Smooth muscle cell (in vitro differentiated cells): Measurements from ENCODE around the gene CARS2. TPM values are rescaled to one million over a fixed set of nuclear protein-coding genes. Genes with fewer than 3 reads are reported as not detected.
A peak's percentile ranks its signal among the peaks of the same experiment; 100 is the strongest.

Experiments used
- DNase-seq: peaks from one replicate; lab custom pipeline; 2025; ENCODE audit not compliant: unreplicated experiment; lab: John Stamatoyannopoulos, UW
- H2AFZ ChIP-seq: fragments of 200-600 bp; sonication (generic); 2 replicates; pipeline ENCODE4 v1.6.0; 2016; ENCODE audit warnings: antibody characterized with exemption, low read depth, mild to moderate bottlenecking
- H3F3A ChIP-seq: fragments of 200-600 bp; sonication (generic); 2 replicates; pipeline ENCODE4 v1.6.0; 2017; ENCODE audit warnings: antibody characterized with exemption, low read depth
- H3K27ac ChIP-seq: fragments of 200-600 bp; sonication (generic); 2 replicates; pipeline ENCODE4 v1.5.1; 2016; ENCODE audit warnings: low read depth, mild to moderate bottlenecking
- H3K27me3 ChIP-seq: fragments of 200-600 bp; sonication (generic); 2 replicates; pipeline ENCODE4 v1.6.1; 2016; ENCODE audit warnings: low read depth, mild to moderate bottlenecking
- H3K36me3 ChIP-seq: fragments of 200-600 bp; sonication (generic); 2 replicates; pipeline ENCODE4 v1.5.1; 2016; ENCODE audit warnings: low read depth
- H3K4me1 ChIP-seq: fragments of 200-600 bp; sonication (generic); 2 replicates; pipeline ENCODE4 v1.5.1; 2016; ENCODE audit warnings: low read depth
- H3K4me2 ChIP-seq: fragments of 200-600 bp; sonication (generic); 2 replicates; pipeline ENCODE4 v1.6.0; 2016; ENCODE audit warnings: mild to moderate bottlenecking
- H3K4me3 ChIP-seq: fragments of 200-600 bp; sonication (generic); 2 replicates; pipeline ENCODE4 v1.5.1; 2016; ENCODE audit warnings: mild to moderate bottlenecking
- H3K79me2 ChIP-seq: fragments of 200-600 bp; sonication (generic); 2 replicates; pipeline ENCODE4 v1.6.0; 2016; ENCODE audit warnings: low read depth, mild to moderate bottlenecking
- H3K9ac ChIP-seq: fragments of 200-600 bp; sonication (generic); 2 replicates; pipeline ENCODE4 v1.6.0; 2016; ENCODE audit warnings: low read depth
- H3K9me3 ChIP-seq: fragments of 200-600 bp; sonication (generic); replicated peaks from 2 replicates; pipeline ENCODE4 v1.5.1; 2016; ENCODE audit warnings: low read depth
- H4K20me1 ChIP-seq: fragments of 200-600 bp; sonication (generic); 2 replicates; pipeline ENCODE4 v1.6.0; 2016; ENCODE audit warnings: low read depth
- WGBS: methylation state at CpG from one replicate; pipeline ENCODE4 v1.1.7; 2016; ENCODE audit warnings: low lambda C conversion rate; 5-methylcytosine and 5-hydroxymethylcytosine counted together
- polyA plus RNA-seq: library from polyadenylated mRNA; unstranded; fragments of >200 nt; fragmentation: Nextera tagmentation; extraction: Ambion mirVana; gene quantifications from 2 replicates; pipeline ENCODE4 v1.2.1, GENCODE V29; 2016
- total RNA-seq: library from RNA; depleted of rRNA; stranded (reverse); fragments of >200 nt; gene quantifications from 2 replicates; pipeline ENCODE4 v1.2.3, GENCODE V29; 2014
- TF ChIP-seq, protein P1 (sequence below): fragments of 200-600 bp; sonication (generic); IDR thresholded peaks from 2 replicates; pipeline ENCODE4 v1.5.1; 2017; ENCODE audit warnings: borderline replicate concordance, mild to moderate bottlenecking, antibody characterized with exemption; ENCODE audit not compliant: insufficient read depth, poor library complexity, severe bottlenecking

The CARS2 gene
- total and polyA plus RNA-seq, 2 experiments from 2014 or later, result 37.5 to 71.7 TPM

DNA sequence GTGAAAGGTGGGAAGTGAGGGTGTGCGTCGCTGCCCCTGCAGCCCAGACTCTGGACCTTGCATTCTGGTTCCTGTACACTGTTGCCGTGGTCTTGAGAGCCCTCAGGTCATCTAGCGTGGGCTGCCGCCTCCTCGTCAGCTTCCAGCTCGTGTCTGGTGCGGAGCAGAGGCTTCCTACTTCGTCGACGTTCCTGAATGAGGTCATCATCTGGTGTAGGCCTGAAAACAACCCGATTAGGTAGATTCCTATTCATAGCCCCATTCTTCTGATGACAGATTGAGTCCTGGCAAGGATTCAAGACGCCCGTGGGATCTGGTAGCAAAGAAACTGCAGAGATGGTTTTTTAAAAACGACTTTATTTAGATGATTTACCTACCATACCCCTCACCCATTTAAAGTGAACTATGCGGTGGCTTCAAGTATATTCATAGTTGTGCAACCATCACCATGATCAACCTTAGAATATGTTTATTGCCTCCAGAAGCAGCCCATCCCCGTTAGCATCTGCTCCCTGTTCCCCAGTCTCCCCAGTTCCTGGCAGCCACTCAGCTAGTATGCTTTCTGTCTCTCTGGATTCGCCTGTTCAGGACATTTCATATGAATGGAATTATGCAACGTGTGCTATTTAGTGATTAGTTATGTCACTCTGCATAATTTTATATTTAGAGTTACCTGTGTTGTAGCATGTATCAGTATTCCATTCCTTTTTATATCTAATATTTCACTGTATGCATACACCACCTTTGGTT is 76.8 kb downstream of the CARS2 start:
- H3K27me3 ChIP-seq, result no peaks in the 10 kb centered on the region
- TF ChIP-seq, protein P1, sequence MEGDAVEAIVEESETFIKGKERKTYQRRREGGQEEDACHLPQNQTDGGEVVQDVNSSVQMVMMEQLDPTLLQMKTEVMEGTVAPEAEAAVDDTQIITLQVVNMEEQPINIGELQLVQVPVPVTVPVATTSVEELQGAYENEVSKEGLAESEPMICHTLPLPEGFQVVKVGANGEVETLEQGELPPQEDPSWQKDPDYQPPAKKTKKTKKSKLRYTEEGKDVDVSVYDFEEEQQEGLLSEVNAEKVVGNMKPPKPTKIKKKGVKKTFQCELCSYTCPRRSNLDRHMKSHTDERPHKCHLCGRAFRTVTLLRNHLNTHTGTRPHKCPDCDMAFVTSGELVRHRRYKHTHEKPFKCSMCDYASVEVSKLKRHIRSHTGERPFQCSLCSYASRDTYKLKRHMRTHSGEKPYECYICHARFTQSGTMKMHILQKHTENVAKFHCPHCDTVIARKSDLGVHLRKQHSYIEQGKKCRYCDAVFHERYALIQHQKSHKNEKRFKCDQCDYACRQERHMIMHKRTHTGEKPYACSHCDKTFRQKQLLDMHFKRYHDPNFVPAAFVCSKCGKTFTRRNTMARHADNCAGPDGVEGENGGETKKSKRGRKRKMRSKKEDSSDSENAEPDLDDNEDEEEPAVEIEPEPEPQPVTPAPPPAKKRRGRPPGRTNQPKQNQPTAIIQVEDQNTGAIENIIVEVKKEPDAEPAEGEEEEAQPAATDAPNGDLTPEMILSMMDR, result no peak
- peaks cover 97% of the 10 kb centered on the region for H4K20me1 ChIP-seq
- H3F3A ChIP-seq, result peaks cover 20% of the 10 kb centered on the region
- H3K27ac ChIP-seq, result peak overlapping the region; percentile 94
- no peaks in the 10 kb centered on the region for H3K36me3 ChIP-seq
- H3K9ac ChIP-seq, result peak overlapping the region; percentile 74
- peaks cover 62% of the 10 kb centered on the region for H3K79me2 ChIP-seq
- H3K4me2 ChIP-seq, result peak overlapping the region; percentile 78
- H3K4me1 ChIP-seq, result no peaks in the 10 kb centered on the region
- no peak overlapping the region for H3K4me3 ChIP-seq
- no peak for DNase-seq
- 48% methylated on average over 19 of the region's 19 CpGs for WGBS
- no peaks in the 10 kb centered on the region for H3K9me3 ChIP-seq
- no peak overlapping the region for H2AFZ ChIP-seq

GRCh38 chr13:110628477-110628793 is 77.5 kb downstream of the CARS2 start:
- no peaks in the 10 kb centered on the region for H3K4me1 ChIP-seq
- peaks cover 20% of the 10 kb centered on the region for H3F3A ChIP-seq
- peak overlapping the region; percentile 78 for H3K4me2 ChIP-seq

GRCh38 chr13:110627761-110628476 is 78.0 kb downstream of the CARS2 start:
- peaks cover 66% of the 10 kb centered on the region for H3K79me2 ChIP-seq

More at GRCh38 chr13:110628477-110628793, 77.5 kb downstream of the CARS2 start:
- H3K9ac ChIP-seq, result peak overlapping the region; percentile 74
- peak; percentile 16 for DNase-seq
- TF ChIP-seq, protein P1, result no peak
- H4K20me1 ChIP-seq, result peaks cover 97% of the 10 kb centered on the region
- peak overlapping the region; percentile 17 for H3K4me3 ChIP-seq
- no peak overlapping the region for H2AFZ ChIP-seq
- WGBS, result 9% methylated on average over 13 of the region's 13 CpGs
- peaks cover 62% of the 10 kb centered on the region for H3K79me2 ChIP-seq
- peak overlapping the region; percentile 94 for H3K27ac ChIP-seq
- no peaks in the 10 kb centered on the region for H3K27me3 ChIP-seq
- H3K9me3 ChIP-seq, result no peaks in the 10 kb centered on the region
- H3K36me3 ChIP-seq, result no peaks in the 10 kb centered on the region

More at GRCh38 chr13:110627761-110628476, 78.0 kb downstream of the CARS2 start:
- Histone ChIP-seq H3K4me1 (no peaks in the 10 kb centered on the region), H2AFZ (no peak overlapping the region), H3K36me3 (no peaks in the 10 kb centered on the region), H3K9me3 (no peaks in the 10 kb centered on the region), H3K4me3 (no peak overlapping the region), H3F3A (peaks cover 20% of the 10 kb centered on the region), H3K27me3 (no peaks in the 10 kb centered on the region), H3K27ac (peak overlapping the region; percentile 94), H4K20me1 (peaks cover 100% of the 10 kb centered on the region), H3K4me2 (peak overlapping the region; percentile 78), H3K9ac (peak overlapping the region; percentile 57)
- no peak for DNase-seq
- WGBS, result 90% methylated on average over 12 of the region's 12 CpGs
- TF ChIP-seq, protein P1, result no peak
